Measurements from ENCODE around the gene RSPO3.

DNA sequence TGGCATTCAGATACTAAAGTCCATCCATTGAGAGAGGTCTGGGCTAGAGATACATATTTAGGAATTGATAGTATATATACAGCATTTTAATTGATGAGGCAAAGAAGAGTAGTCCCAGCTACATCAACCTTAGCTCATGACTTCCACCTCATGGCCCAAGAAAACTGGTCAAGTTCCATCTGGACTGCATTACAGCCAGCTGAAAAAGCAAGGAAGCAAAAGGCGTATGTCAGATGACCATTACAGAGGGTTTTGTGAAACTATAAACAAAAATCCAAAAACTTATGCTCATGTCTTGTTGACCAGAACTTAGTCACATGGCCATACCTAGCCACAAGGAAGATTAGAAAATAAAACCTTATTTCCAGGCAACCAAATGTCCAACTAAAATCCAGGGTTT lies 101.4 kb downstream of the RSPO3 start:
- TF ChIP-seq GATA3 (IDR thresholded peaks at IDR 0.05; ENCODE audit: low read depth, low read length) (no peak), GATA2 (IDR thresholded peaks at IDR 0.05; ENCODE audit: low read depth, low read length) (no peak)

Data from SH-SY5Y (cell line).